GM21381 (cell line): ENCODE data around the gene CCL22.
"Not testable (repeated sequence)": the region's sequence is repeated elsewhere in the genome, so short reads cannot be mapped to it uniquely, and the experiment has no call there.

Experiments
- ATAC-seq: cut with Tn5 transposase; IDR thresholded peaks from one replicate; pipeline ENCODE4 v1.9.1; 2021; ENCODE audit warnings: mild to moderate bottlenecking, moderate library complexity; ENCODE audit not compliant: unreplicated experiment

CCL22 gene

GRCh38 chr16:57391300-57391699, 32.7 kb downstream of the CCL22 start:
- ATAC-seq, result no peak

GRCh38 chr16:57391708-57392107, 33.1 kb downstream of the CCL22 start:
- ATAC-seq, result no peak

GRCh38 chr16:57392694-57393093, 34.1 kb downstream of the CCL22 start:
- no peak for ATAC-seq

GRCh38 chr16:57394444-57394843, 35.9 kb downstream of the CCL22 start:
- ATAC-seq, result no peak

- ATAC-seq, result no peak
These were observed 36.4 kb downstream of the CCL22 start for GRCh38 chr16:57395026-57395425.

GRCh38 chr16:57396786-57397185, 38.2 kb downstream of the CCL22 start:
- ATAC-seq, result no peak

GRCh38 chr16:57397493-57397892, 38.9 kb downstream of the CCL22 start:
- not testable (repeated sequence) for ATAC-seq

GRCh38 chr16:57401943-57402640, 43.5 kb downstream of the CCL22 start:
- ATAC-seq, result no peak

- no peak for ATAC-seq
These were observed 45.6 kb downstream of the CCL22 start, which contains the start of gene CCL17 for GRCh38 chr16:57403965-57404817. CCL17 (plus strand) TSS chr16:57404767; CDS start chr16:57413933, 9,166 bp downstream.

GRCh38 chr16:57405097-57405496, 46.5 kb downstream of the CCL22 start:
- ATAC-seq, result no peak

- ATAC-seq, result no peak
These were observed 48.3 kb downstream of the CCL22 start for GRCh38 chr16:57406881-57407280.

GRCh38 chr16:57407521-57408353, 49.2 kb downstream of the CCL22 start:
- no peak for ATAC-seq

GRCh38 chr16:57409065-57409464, 50.5 kb downstream of the CCL22 start:
- ATAC-seq, result no peak

- no peak for ATAC-seq
These were observed 51.4 kb downstream of the CCL22 start for GRCh38 chr16:57409870-57410587.

GRCh38 chr16:57411362-57411976, 52.9 kb downstream of the CCL22 start:
- no peak for ATAC-seq

GRCh38 chr16:57412584-57412983, 54.0 kb downstream of the CCL22 start:
- ATAC-seq, result no peak

GRCh38 chr16:57413301-57413730, 54.7 kb downstream of the CCL22 start:
- peak; percentile 70 for ATAC-seq

- no peak for ATAC-seq
These were observed 55.1 kb downstream of the CCL22 start for GRCh38 chr16:57413733-57414132.
